HG03064 (cell line): ENCODE data around the gene MICU1.
"Not testable (repeated sequence)": the region's sequence is repeated elsewhere in the genome, so short reads cannot be mapped to it uniquely, and the experiment has no call there.

ENCODE experiments used
- ATAC-seq: cut with Tn5 transposase; IDR thresholded peaks from one replicate; pipeline ENCODE4 v1.9.1; 2021; ENCODE audit warnings: low read depth; ENCODE audit not compliant: unreplicated experiment

Gene MICU1

DNA sequence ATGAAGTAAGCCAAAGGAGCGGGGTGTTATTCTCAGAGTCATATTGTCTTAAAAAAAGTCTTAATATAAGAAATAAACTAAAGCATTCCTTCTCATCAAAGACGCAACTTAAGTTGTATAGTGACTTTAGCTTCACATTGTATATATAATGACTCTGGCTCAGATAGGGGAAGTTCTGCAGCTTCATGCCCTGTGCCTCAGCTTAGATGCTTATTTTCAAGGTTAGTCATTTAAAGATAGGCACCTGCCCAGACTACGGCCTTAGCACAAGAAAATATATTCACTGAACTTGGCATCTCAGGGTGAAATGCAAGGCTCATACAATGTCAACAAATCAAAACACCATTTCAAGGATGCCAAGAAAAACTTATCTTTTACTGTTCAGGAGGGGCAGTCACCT is 218.4 kb downstream of the MICU1 start:
- no peak for ATAC-seq

DNA sequence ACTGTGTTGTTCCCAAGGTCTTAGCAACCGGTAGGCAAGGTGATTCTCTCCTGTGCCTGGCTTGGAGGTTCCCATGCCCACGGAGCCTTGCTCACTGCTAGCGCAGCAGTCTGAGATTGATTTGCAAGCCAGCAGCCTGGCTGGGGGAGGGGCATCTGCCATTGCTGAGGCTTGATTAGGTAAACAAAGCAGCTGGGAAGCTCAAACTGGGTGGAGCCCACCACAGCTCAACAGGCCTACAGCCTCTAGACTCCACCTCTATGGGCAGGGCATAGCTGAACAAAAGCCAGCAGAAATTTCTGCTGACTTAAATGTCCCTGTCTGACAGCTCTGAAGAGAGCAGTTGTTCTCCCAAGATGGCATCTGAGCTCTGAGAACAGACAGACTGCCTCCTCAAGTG is 230.3 kb downstream of the MICU1 start:
- ATAC-seq: not testable (repeated sequence)

GRCh38 chr10:72392571-72392970 is 233.3 kb downstream of the MICU1 start:
- no peak for ATAC-seq

GRCh38 chr10:72390764-72391163 is 235.1 kb downstream of the MICU1 start:
- no peak for ATAC-seq

- ATAC-seq: no peak
Observed at GRCh38 chr10:72389716-72390115, 236.2 kb downstream of the MICU1 start.

- no peak for ATAC-seq
Observed at GRCh38 chr10:72389014-72389413, 236.9 kb downstream of the MICU1 start.

DNA sequence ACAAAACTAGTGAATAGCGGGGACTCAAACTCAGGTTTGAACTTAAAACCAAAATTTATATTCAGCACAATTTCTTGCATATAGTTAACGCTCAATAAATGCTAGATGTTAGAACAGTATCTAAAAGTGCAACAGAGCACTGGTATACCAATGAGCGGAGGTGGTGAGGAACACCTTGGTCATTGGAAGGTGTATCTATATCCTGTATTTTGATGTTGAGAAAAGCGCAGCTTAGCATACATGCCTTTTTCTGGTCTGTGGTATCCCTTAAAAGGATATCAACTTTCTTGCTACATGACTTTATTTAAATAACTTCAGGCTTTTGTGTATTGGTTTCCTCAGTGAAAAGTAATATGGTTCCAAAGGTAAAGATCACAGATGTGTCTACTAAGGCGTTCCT is 237.8 kb downstream of the MICU1 start:
- no peak for ATAC-seq

DNA sequence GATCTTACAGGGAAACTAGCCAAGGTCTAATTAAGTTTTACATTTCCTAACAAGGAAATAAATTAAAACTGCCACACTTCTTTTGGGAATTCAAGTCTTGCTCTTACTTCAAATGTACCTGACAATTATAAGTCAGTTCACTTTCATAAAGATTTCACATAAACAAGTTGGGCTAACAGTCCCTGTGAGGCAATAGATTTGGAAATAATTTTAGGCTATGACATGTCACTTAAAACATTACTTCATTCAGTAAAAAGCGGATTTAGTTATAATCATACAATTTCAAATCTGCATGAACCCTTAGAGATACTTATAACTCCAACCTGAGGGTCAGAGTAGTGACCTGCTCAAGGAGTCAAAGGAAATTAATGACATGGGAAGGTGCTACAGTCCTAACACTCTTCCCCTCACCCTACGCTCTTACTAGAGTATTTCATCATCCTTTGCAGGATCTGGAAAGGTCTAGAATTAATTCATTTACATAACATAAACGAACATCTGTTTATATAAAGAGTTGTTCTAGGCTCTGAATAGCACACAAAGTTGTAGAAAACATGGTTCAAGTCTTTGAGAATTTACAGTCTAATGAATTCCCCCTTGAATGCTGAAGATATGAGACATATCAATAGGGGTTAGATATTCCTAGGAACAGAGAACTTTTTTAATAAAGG is 238.8 kb downstream of the MICU1 start:
- ATAC-seq: no peak

DNA sequence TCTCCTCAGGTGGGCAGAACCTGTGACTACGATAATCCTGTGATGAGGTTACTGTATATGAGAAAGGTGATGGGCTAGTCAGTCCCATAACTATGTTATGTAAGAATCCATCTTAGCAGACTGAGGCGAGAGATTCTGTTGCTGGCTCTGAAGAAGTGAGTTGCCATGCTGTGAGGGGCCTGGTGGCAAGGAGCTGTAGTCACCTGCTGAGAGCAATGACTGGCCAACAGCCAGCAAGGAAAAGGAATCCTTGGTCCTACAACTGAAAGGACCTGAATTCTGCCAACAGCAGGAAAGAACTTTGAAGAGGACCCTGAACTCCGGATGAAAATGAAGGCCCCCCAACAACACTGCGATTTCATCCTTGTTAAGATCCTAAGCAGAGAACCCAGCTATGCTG is 240.2 kb downstream of the MICU1 start:
- ATAC-seq: no peak

DNA sequence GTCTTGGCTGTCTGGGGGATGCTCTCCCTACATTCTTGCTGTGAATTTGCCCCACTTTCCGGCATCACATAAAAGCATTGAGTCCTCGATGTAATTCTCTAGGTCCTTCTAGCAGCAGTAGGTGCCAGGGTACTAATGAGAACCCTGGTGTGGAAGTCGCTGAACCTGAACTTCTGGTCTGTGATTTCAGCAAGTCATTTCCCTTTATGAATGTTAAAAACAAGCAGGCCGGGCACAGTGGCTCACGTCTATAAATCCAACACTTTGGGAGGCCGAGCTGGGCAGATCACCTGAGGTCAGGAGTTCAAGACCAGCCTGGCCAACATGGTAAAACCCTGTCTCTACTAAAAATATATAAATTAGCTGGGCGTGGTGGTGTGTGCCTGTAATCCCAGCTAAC is 240.9 kb downstream of the MICU1 start:
- ATAC-seq: not testable (repeated sequence)

DNA sequence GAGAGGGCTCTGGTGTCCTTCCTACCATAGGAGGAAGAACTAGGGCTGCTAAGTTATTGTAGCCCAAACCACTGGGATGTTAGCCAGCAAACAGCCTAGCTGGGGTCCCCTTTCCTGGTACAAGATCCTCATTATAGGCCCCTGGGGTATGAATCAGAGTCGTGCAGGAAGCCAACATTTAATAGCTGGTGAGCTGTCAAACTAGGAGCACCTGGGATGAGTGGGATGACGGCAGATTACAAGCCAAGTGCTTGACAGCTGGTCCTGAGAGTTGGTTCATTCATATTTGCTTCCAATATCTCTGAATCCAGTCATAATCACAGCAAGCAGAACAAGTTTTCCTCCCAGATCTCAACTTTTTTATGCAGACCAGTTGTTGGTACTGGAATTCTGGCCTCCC is 246.1 kb downstream of the MICU1 start:
- ATAC-seq: no peak

DNA sequence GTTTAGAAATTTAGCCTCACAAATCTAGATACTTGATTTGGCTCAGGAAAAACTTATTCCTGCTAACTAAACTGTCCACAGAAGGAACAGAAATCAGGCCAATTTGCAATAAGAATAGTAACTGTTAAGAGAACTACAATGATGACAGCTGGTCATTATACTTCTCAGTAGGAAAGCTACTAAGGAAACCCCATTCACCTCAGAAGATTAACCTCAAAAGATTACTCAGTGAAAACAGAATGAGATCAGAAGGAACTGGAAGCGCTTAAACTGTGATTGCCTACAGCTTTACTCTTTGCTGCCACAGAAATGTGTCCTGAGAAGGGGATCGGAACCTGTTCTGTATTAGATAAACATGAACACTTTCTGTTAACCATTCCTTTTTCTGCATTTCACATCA is 246.8 kb downstream of the MICU1 start:
- no peak for ATAC-seq

GRCh38 chr10:72375585-72375984 is 250.3 kb downstream of the MICU1 start:
- no peak for ATAC-seq

- no peak for ATAC-seq
Observed at GRCh38 chr10:72375173-72375572, 250.7 kb downstream of the MICU1 start.

DNA sequence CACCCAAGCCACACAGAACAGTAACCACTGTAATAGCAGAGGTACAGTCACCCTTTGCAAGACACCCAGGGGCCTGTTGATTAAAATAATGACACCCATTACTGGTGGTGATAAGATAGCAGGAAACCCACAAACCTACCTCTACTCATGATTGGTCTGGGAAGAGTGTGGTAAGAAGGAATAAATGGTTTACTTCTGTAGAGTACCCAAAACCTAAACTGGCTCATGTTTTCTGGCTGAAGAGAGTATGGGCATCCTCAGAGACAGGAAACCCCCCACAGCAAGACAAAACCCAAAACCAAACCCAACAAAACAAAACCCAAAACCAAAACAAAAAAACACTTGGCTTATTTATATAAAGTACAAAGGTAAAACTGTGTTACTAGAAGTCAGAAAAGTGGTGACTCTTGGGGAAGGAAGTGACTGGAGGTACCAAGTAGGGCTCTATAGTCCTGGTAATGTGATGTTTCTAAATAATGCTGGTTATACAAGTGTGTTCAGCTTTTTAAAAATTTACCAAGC is 255.6 kb downstream of the MICU1 start:
- no peak for ATAC-seq

- no peak for ATAC-seq
Observed at GRCh38 chr10:72367301-72367960, 258.4 kb downstream of the MICU1 start.

- ATAC-seq: no peak
Observed at GRCh38 chr10:72365106-72365895, 260.6 kb downstream of the MICU1 start.

DNA sequence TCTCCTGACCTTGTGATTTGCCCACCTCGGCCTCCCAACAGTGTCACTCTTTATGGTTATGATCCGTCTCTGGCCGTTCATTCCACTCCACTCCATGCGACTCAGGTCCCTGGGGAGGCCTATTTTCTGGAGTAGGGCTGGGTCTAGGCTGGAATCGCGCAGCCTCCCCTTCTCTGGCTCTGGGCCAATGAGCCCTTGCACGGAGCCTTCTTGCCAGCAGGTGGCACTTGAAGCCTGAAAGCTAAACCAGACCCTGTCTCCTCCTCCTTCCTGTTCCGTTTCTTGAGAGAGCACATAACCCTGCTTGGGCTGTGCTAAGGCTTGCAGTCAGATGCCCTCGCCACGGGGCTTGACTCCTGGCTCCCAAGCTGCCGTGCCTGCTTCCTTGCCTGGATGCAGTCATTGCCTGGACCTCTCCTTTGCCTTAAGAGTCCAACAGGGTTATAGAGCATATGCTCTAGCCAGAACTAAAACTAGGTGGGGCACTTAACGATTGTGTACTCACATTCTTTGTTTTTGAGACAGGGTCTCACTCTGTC is 261.6 kb downstream of the MICU1 start:
- ATAC-seq: peak; percentile 82

DNA sequence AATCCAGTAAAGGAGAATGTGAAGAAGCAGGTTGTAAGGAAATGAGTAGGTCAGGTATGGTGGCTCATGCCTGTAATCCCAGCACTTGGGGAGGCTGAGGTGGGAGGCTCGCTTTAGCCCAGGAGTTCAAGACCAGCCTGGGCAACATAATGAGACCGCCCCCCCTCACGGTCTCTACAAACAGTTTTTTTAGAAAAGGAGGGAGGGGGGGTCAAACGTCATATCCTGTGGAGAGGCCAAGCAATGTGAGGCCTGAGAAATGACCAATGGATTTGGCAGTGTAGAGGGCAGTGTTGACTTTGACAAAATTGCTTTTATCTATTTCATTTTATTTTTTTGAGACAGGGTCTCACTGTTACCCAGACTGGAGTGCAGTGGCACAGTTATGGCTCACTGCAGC is 268.9 kb downstream of the MICU1 start:
- no peak for ATAC-seq

DNA sequence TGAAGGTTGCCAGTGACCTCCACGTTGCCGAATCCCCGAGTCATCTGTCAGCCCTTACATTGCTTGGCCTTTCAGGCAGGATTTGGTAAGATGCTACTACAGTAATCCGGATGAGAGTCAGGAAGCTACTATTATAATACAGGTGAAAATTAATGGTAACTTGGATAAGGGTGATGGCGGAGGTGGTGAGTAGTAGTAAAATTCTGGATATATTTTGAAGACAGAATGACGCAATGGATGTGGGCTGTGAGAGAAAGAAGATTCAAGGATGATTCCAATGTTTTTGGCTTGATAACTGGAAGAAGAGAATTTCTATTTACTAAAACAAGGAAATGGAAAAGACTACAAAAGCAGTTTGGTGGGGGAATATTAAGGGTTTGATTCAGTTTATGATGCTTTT is 269.8 kb downstream of the MICU1 start:
- no peak for ATAC-seq

DNA sequence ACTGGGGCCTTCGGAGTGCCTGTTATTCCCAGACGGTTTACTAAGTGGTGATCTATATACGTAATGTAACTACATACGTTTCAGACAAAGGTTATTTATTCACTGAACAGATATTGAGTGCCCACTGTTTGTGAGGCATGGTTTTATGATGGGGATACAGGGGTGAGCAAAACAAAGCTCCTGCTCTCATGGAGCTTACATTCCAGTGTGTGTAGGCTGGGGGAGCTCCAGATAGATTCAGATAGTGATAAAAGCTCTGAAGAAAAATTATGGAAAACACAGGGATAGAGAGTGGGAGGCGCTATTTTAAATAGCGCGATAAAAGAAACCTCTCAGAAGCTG is 270.7 kb downstream of the MICU1 start:
- ATAC-seq: no peak
